ENCODE results near the gene OARD1.

Gene OARD1

GRCh38 chr6:41071501-41071922, 644 bp downstream of the OARD1 start:
- TF ChIP-seq CTCF (IDR thresholded peaks at IDR 0.05; ENCODE audit: low read depth, low read length), result peak; percentile 5
- no peak for DNase-seq (ENCODE audit: low read depth in 2 of 2)
- peak overlapping the region; percentile 79 to 84 for H3K4me3 ChIP-seq (replicated peaks in 1 of 2; ENCODE audit: low read depth in 2 of 2, low read length in 2 of 2)

- peak; percentile 73 for TF ChIP-seq CTCF (IDR thresholded peaks at IDR 0.05; ENCODE audit: low read depth, low read length)
- H3K4me3 ChIP-seq (replicated peaks in 1 of 2; ENCODE audit: low read depth in 2 of 2, low read length in 2 of 2), result no peak overlapping the region
- DNase-seq (ENCODE audit: low read depth in 2 of 2), result peak; percentile 90 to 91
Observed at GRCh38 chr6:41066867-41067304, 5.3 kb downstream of the OARD1 start.

- H3K4me3 ChIP-seq (replicated peaks in 1 of 2; ENCODE audit: low read depth in 2 of 2, low read length in 2 of 2), result no peak overlapping the region
- no peak for TF ChIP-seq CTCF (IDR thresholded peaks at IDR 0.05; ENCODE audit: low read depth, low read length)
- DNase-seq (ENCODE audit: low read depth in 2 of 2), result no peak
Observed at GRCh38 chr6:41065550-41066026, 6.6 kb downstream of the OARD1 start.

- no peak for TF ChIP-seq CTCF (IDR thresholded peaks at IDR 0.05; ENCODE audit: low read depth, low read length)
- no peak for DNase-seq (ENCODE audit: low read depth in 2 of 2)
Observed at GRCh38 chr6:41064841-41065240, 7.3 kb downstream of the OARD1 start.

GRCh38 chr6:41063884-41064285, 8.3 kb downstream of the OARD1 start:
- H3K4me3 ChIP-seq (replicated peaks in 1 of 2; ENCODE audit: low read depth in 2 of 2, low read length in 2 of 2), result no peak overlapping the region
- DNase-seq (ENCODE audit: low read depth in 2 of 2), result no peak
- no peak for TF ChIP-seq CTCF (IDR thresholded peaks at IDR 0.05; ENCODE audit: low read depth, low read length)

More at GRCh38 chr6:41064841-41065240, 7.3 kb downstream of the OARD1 start:
- H3K4me3 ChIP-seq (replicated peaks in 1 of 2; ENCODE audit: low read depth in 2 of 2, low read length in 2 of 2), result no peak overlapping the region

GRCh38 chr6:41062056-41062455, 10.1 kb downstream of the OARD1 start:
- no peak for TF ChIP-seq CTCF (IDR thresholded peaks at IDR 0.05; ENCODE audit: low read depth, low read length)
- no peak overlapping the region for H3K4me3 ChIP-seq (replicated peaks in 1 of 2; ENCODE audit: low read depth in 2 of 2, low read length in 2 of 2)
- no peak for DNase-seq (ENCODE audit: low read depth in 2 of 2)

- no peak for TF ChIP-seq CTCF (IDR thresholded peaks at IDR 0.05; ENCODE audit: low read depth, low read length)
- no peak for DNase-seq (ENCODE audit: low read depth in 2 of 2)
- no peak overlapping the region for H3K4me3 ChIP-seq (replicated peaks in 1 of 2; ENCODE audit: low read depth in 2 of 2, low read length in 2 of 2)
Observed at GRCh38 chr6:41061196-41061726, 10.9 kb downstream of the OARD1 start.

Data from cardiac fibroblast (primary cell).